CD8-positive, alpha-beta memory T cell (primary cell): ENCODE results near the gene UBN1. TPM values are rescaled to one million over a fixed set of nuclear protein-coding genes. Genes with fewer than 3 reads are reported as not detected.

Source experiments
- CTCF ChIA-PET: fragments of 350-600 bp; sonication (Branson Sonifier 250); formaldehyde crosslinking; loops from one replicate; lab custom pipeline; 2021; ENCODE audit warnings: antibody characterized with exemption; lab: Charles Lee
- POLR2A ChIA-PET: fragments of 350-600 bp; sonication (Branson Sonifier 250); formaldehyde crosslinking; loops from one replicate; lab custom pipeline; 2021; ENCODE audit warnings: antibody characterized with exemption; lab: Charles Lee
- DNase-seq, 5 donors: peaks; one replicate each; pipeline versions ENCODE4 v3.0.0 to v3.0.0-alpha.2; 2020 to 2022; ENCODE audit warnings: mixed read lengths in 1 of 5
- H3K27ac ChIP-seq: one replicate; pipeline ENCODE4 v1.7.0; 2013; ENCODE audit warnings: low read depth, mild to moderate bottlenecking, low read length, moderate library complexity
- H3K27me3 ChIP-seq: 2 replicates; pipeline ENCODE4 v1.7.0; 2013; ENCODE audit warnings: low read length, mild to moderate bottlenecking; ENCODE audit not compliant: insufficient read depth, poor library complexity, severe bottlenecking
- H3K36me3 ChIP-seq: 2 replicates; pipeline ENCODE4 v1.7.0; 2013; ENCODE audit warnings: mild to moderate bottlenecking, low read length, moderate library complexity; ENCODE audit not compliant: insufficient read depth
- H3K4me1 ChIP-seq: 2 replicates; pipeline ENCODE4 v1.7.0; 2013; ENCODE audit warnings: mild to moderate bottlenecking, low read length, moderate library complexity; ENCODE audit not compliant: insufficient read depth
- H3K4me3 ChIP-seq: 2 replicates; pipeline ENCODE4 v1.7.0; 2013; ENCODE audit warnings: mild to moderate bottlenecking, low read length
- H3K9me3 ChIP-seq: 2 replicates; pipeline ENCODE4 v1.7.0; 2013; ENCODE audit warnings: mild to moderate bottlenecking, low read length
- H3K27ac Mint-ChIP-seq, 8 donors: one replicate each; pipeline ENCODE4 v1.8.0; 2020 to 2021; ENCODE audit warnings: mixed read lengths in 8 of 8, mild to moderate bottlenecking in 6 of 8, inconsistent platforms in 3 of 8, moderate library complexity in 3 of 8
- H3K27me3 Mint-ChIP-seq, 2 donors: one replicate each; pipeline ENCODE4 v1.8.0; 2020 to 2021; ENCODE audit warnings: mixed read lengths in 2 of 2, mild to moderate bottlenecking in 1 of 2, moderate library complexity in 1 of 2
- H3K36me3 Mint-ChIP-seq, 3 donors: one replicate each; pipeline ENCODE4 v1.8.0; 2020 to 2021; ENCODE audit warnings: mixed read lengths in 3 of 3, inconsistent platforms in 1 of 3, mild to moderate bottlenecking in 1 of 3
- H3K4me1 Mint-ChIP-seq, 3 donors: one replicate each; pipeline ENCODE4 v1.8.0; 2020 to 2021; ENCODE audit warnings: mixed read lengths in 3 of 3, inconsistent platforms in 1 of 3, mild to moderate bottlenecking in 1 of 3
- H3K4me3 Mint-ChIP-seq, 7 donors: one replicate each; pipeline ENCODE4 v1.8.0; 2020 to 2021; ENCODE audit warnings: mixed read lengths in 7 of 7, mild to moderate bottlenecking in 6 of 7, moderate library complexity in 4 of 7, inconsistent platforms in 2 of 7
- H3K9me3 Mint-ChIP-seq, 5 donors: one replicate each; pipeline ENCODE4 v1.8.0; 2020 to 2022; ENCODE audit warnings: mixed read lengths in 5 of 5, mild to moderate bottlenecking in 3 of 5, moderate library complexity in 2 of 5, inconsistent platforms in 1 of 5
- polyA plus RNA-seq: library from polyadenylated mRNA; unstranded; fragments of 300-500 nt; fragmentation: Illumina TruSeq; gene quantifications from one replicate; pipeline ENCODE4 v1.2.3, GENCODE V29; 2021
- total RNA-seq, 2 experiments: library from RNA; stranded (reverse); gene quantifications; one replicate each; pipeline ENCODE4 v1.2.3, GENCODE V29; 2021

UBN1 gene
- total and polyA plus RNA-seq, 3 experiments from 2014 or later = 23.3 to 41.0 (median 40.3) TPM

- Histone ChIP-seq H3K4me3 (no peak overlapping the region), H3K4me1 (no peaks in the 10 kb centered on the region), H3K27me3 (no peaks in the 10 kb centered on the region), H3K27ac (no peak overlapping the region), H3K9me3 (no peaks in the 10 kb centered on the region), H3K36me3 (no peaks in the 10 kb centered on the region)
- peaks cover 0 to 2% (median 0%) of the 10 kb centered on the region in 3 donors for H3K36me3 Mint-ChIP-seq
- no peaks in the 10 kb centered on the region for H3K4me1 Mint-ChIP-seq
- ChIA-PET POLR2A (no interaction called here), CTCF (no interaction called here)
- H3K27ac Mint-ChIP-seq = no peak overlapping the region
- no peak for DNase-seq
- H3K4me3 Mint-ChIP-seq = no peak overlapping the region
- H3K9me3 Mint-ChIP-seq = peaks cover 0 to 1% (median 0%) of the 10 kb centered on the region in 5 donors
- peaks cover 5 to 20% of the 10 kb centered on the region in 2 donors for H3K27me3 Mint-ChIP-seq
Measured at GRCh38 chr16:4920826-4921225, 73.5 kb downstream of the UBN1 start.

DNA sequence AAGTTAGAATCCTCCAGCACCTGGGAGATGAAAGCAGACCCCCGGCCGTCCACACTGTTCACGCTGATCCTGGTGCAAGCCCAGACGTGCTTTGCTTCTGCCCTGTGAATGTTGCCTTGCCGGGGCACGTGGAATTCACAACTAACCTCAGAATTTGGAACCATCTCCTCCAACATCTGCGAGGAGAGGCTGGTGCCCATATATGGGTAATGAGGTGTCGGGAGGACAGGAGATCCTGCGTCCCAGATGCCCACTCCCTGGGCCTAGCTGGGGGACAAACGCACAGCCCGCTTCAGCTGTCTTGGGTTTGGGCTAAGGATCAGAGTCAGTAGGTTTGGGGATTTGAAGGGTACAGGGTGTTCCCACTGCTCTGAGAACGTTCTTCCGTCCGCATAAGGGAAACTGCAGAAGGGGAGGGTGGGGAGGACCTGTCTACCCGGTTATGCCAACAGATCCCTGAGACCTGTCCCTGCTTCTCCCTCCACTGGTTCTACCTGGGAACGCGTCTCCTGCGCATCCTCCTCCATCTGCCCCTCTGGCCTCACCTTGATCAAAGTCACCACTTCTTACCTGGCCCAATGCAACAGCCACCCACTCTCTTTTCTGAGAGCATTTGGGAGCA is 75.6 kb downstream of the UBN1 start:
- peaks cover 1 to 15% of the 10 kb centered on the region in 2 donors for H3K27me3 Mint-ChIP-seq
- CTCF ChIA-PET = no interaction called here
- Histone ChIP-seq H3K27me3 (no peaks in the 10 kb centered on the region), H3K4me3 (no peak overlapping the region), H3K9me3 (peaks cover 3% of the 10 kb centered on the region), H3K36me3 (no peaks in the 10 kb centered on the region), H3K27ac (no peak overlapping the region), H3K4me1 (no peaks in the 10 kb centered on the region)
- POLR2A ChIA-PET = no interaction called here
- H3K27ac Mint-ChIP-seq = no peak overlapping the region
- peaks cover 6 to 17% (median 13%) of the 10 kb centered on the region in 5 donors for H3K9me3 Mint-ChIP-seq
- no peak overlapping the region for H3K4me3 Mint-ChIP-seq
- H3K4me1 Mint-ChIP-seq = no peaks in the 10 kb centered on the region
- no peak for DNase-seq
- H3K36me3 Mint-ChIP-seq = peaks cover 2 to 16% (median 4%) of the 10 kb centered on the region in 3 donors

GRCh38 chr16:4923853-4924252 is 76.6 kb downstream of the UBN1 start:
- ChIA-PET CTCF (no interaction called here), POLR2A (no interaction called here)
- Mint-ChIP-seq H3K4me1 (no peaks in the 10 kb centered on the region), H3K36me3 (peaks cover 2 to 16% (median 4%) of the 10 kb centered on the region in 3 donors), H3K4me3 (no peak overlapping the region), H3K27ac (no peak overlapping the region), H3K9me3 (peaks cover 6 to 17% (median 13%) of the 10 kb centered on the region in 5 donors), H3K27me3 (peaks cover 1 to 15% of the 10 kb centered on the region in 2 donors)
- Histone ChIP-seq H3K9me3 (peaks cover 3% of the 10 kb centered on the region), H3K27me3 (no peaks in the 10 kb centered on the region), H3K36me3 (no peaks in the 10 kb centered on the region), H3K4me1 (no peaks in the 10 kb centered on the region), H3K27ac (no peak overlapping the region), H3K4me3 (no peak overlapping the region)
- no peak for DNase-seq

GRCh38 chr16:4924593-4925292 is 77.5 kb downstream of the UBN1 start:
- Mint-ChIP-seq H3K27me3 (peaks cover 1 to 15% of the 10 kb centered on the region in 2 donors), H3K9me3 (peaks cover 6 to 17% (median 13%) of the 10 kb centered on the region in 5 donors), H3K4me3 (no peak overlapping the region), H3K4me1 (no peaks in the 10 kb centered on the region), H3K27ac (no peak overlapping the region), H3K36me3 (peaks cover 2 to 20% (median 4%) of the 10 kb centered on the region in 3 donors)
- H3K36me3 ChIP-seq = no peaks in the 10 kb centered on the region
- CTCF ChIA-PET = no interaction called here
- peaks cover 3% of the 10 kb centered on the region for H3K9me3 ChIP-seq
- POLR2A ChIA-PET = no interaction called here
- no peak overlapping the region for H3K4me3 ChIP-seq
- H3K4me1 ChIP-seq = no peaks in the 10 kb centered on the region
- no peak for DNase-seq
- H3K27ac ChIP-seq = no peak overlapping the region
- no peaks in the 10 kb centered on the region for H3K27me3 ChIP-seq

DNA sequence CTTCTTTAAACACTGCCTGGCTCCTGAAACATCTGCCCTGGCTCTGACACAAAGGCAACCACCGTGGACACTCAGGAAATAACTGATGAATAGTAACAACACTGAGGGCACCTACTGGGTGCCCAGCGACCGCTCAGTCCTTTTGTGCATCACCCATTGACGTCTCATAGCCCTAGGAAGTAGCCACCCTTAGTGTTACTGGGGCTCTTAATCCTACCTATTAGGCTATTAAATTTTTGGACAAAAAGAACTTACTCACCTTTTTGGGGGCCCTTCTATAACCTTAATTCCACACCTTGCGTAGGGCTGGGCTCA is 78.0 kb downstream of the UBN1 start:
- POLR2A ChIA-PET = no interaction called here
- CTCF ChIA-PET = no interaction called here
- H3K36me3 Mint-ChIP-seq = peaks cover 2 to 25% (median 4%) of the 10 kb centered on the region in 3 donors

DNA sequence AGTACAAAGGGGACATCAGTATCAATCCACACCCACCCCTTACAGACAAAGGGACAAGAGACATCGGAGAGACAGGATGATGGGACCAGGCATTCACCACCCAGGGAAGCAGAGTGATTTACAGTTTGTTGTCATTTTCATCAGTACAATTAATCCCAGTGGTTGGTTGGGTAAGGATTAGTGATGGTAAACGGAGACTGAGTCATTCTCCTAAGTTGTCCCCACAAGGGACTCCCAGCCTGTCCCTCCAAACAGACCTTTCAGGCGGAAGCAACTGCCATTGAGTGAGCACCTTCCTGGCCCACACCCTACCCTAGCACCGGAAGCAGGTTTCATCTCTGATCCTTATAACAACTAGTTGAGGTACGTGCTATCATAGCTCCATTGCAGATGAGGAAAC is 78.5 kb downstream of the UBN1 start:
- no peak overlapping the region for H3K27ac Mint-ChIP-seq
- H3K4me1 Mint-ChIP-seq = no peaks in the 10 kb centered on the region

More for the DNA sequence above, 78.0 kb downstream of the UBN1 start:
- H3K27ac ChIP-seq = no peak overlapping the region
- H3K27me3 Mint-ChIP-seq = peaks cover 2 to 15% of the 10 kb centered on the region in 2 donors
- H3K9me3 Mint-ChIP-seq = peaks cover 6 to 17% (median 13%) of the 10 kb centered on the region in 5 donors
- H3K27ac Mint-ChIP-seq = no peak overlapping the region
- no peak for DNase-seq
- no peaks in the 10 kb centered on the region for H3K36me3 ChIP-seq
- H3K27me3 ChIP-seq = no peaks in the 10 kb centered on the region
- H3K9me3 ChIP-seq = peaks cover 3% of the 10 kb centered on the region
- no peaks in the 10 kb centered on the region for H3K4me1 ChIP-seq
- no peak overlapping the region for H3K4me3 Mint-ChIP-seq
- H3K4me1 Mint-ChIP-seq = no peaks in the 10 kb centered on the region
- H3K4me3 ChIP-seq = no peak overlapping the region

DNA sequence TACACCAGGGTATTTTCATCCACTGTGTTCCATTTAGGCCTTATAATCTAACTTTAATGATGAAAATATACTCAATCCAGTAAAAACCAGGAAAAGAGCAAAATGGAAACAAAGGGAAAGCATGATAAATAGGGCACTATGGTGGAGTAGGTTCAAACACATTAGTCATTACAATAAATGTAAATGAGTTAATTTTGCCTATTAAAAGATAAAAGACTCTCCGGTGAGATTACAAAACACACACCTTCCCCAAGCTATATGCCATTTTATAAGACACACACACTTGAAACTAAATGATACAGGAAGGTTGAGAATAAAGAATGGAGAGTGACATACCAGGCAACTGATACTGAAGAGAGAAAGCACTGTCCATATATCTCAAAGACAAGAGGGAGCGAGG is 79.6 kb downstream of the UBN1 start:
- Histone ChIP-seq H3K4me1 (no peaks in the 10 kb centered on the region), H3K9me3 (peaks cover 3% of the 10 kb centered on the region), H3K36me3 (no peaks in the 10 kb centered on the region), H3K27ac (no peak overlapping the region), H3K4me3 (no peak overlapping the region), H3K27me3 (no peaks in the 10 kb centered on the region)
- DNase-seq = no peak
- POLR2A ChIA-PET = no interaction called here
- H3K4me3 Mint-ChIP-seq = no peak overlapping the region
- H3K27ac Mint-ChIP-seq = no peak overlapping the region
- CTCF ChIA-PET = no interaction called here
- peaks cover 2 to 25% (median 4%) of the 10 kb centered on the region in 3 donors for H3K36me3 Mint-ChIP-seq
- peaks cover 6 to 17% (median 13%) of the 10 kb centered on the region in 5 donors for H3K9me3 Mint-ChIP-seq
- H3K4me1 Mint-ChIP-seq = no peaks in the 10 kb centered on the region
- peaks cover 4 to 13% of the 10 kb centered on the region in 2 donors for H3K27me3 Mint-ChIP-seq

More for the DNA sequence above, 78.5 kb downstream of the UBN1 start:
- Mint-ChIP-seq H3K9me3 (peaks cover 6 to 17% (median 13%) of the 10 kb centered on the region in 5 donors), H3K36me3 (peaks cover 2 to 25% (median 4%) of the 10 kb centered on the region in 3 donors), H3K4me3 (no peak overlapping the region), H3K27me3 (peaks cover 4 to 15% of the 10 kb centered on the region in 2 donors)
- ChIA-PET POLR2A (no interaction called here), CTCF (no interaction called here)
- H3K27ac ChIP-seq = no peak overlapping the region
- H3K4me1 ChIP-seq = no peaks in the 10 kb centered on the region
- DNase-seq = no peak
- H3K9me3 ChIP-seq = peaks cover 3% of the 10 kb centered on the region
- H3K4me3 ChIP-seq = no peak overlapping the region
- no peaks in the 10 kb centered on the region for H3K36me3 ChIP-seq
- no peaks in the 10 kb centered on the region for H3K27me3 ChIP-seq

GRCh38 chr16:4927661-4928060 is 80.4 kb downstream of the UBN1 start:
- ChIA-PET CTCF (no interaction called here), POLR2A (no interaction called here)
- H3K9me3 Mint-ChIP-seq = peaks cover 6 to 17% (median 13%) of the 10 kb centered on the region in 5 donors
- H3K27ac Mint-ChIP-seq = no peak overlapping the region
- no peak for DNase-seq
- peaks cover 4 to 11% of the 10 kb centered on the region in 2 donors for H3K27me3 Mint-ChIP-seq
- Histone ChIP-seq H3K27me3 (no peaks in the 10 kb centered on the region), H3K4me1 (no peaks in the 10 kb centered on the region), H3K4me3 (no peak overlapping the region), H3K9me3 (peaks cover 3% of the 10 kb centered on the region), H3K27ac (no peak overlapping the region), H3K36me3 (no peaks in the 10 kb centered on the region)
- H3K36me3 Mint-ChIP-seq = peaks cover 2 to 25% (median 4%) of the 10 kb centered on the region in 3 donors
- H3K4me1 Mint-ChIP-seq = no peaks in the 10 kb centered on the region
- no peak overlapping the region for H3K4me3 Mint-ChIP-seq
